Measurements from ENCODE around the gene LETM1.

DNA sequence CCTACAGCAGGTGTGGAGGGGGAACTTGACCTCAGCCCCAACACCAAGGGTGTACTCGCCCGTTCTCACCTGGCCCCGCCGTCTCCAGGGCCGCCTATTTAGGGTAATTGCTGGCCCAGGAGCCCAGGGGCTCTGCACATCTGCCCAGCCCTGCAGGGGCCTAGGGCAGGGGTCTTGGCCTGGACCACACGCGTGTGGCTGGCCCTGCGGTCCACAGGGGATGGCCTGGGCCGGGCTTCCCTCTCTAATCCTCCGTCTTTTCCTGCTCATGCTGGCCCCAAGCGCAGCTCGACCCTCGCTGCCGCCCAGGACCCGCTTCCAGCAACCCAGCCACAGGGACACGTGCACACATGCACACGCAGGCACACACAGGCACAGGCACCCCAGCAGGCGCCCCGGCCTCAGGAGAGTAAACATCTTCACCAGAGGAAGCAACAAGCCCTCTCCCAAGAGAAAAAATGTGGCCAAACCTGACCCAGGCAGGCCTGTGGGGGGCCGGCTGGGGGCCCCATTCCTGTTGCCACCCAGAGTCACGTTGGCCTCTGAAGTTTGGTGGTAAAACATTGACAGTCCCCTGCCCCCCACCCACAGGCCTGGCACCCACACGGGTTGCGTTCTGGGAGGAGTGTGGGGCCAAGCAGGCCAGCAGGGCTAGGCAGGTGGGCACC is 87.5 kb downstream of the LETM1 start:
- TF ChIP-seq, protein P1, sequence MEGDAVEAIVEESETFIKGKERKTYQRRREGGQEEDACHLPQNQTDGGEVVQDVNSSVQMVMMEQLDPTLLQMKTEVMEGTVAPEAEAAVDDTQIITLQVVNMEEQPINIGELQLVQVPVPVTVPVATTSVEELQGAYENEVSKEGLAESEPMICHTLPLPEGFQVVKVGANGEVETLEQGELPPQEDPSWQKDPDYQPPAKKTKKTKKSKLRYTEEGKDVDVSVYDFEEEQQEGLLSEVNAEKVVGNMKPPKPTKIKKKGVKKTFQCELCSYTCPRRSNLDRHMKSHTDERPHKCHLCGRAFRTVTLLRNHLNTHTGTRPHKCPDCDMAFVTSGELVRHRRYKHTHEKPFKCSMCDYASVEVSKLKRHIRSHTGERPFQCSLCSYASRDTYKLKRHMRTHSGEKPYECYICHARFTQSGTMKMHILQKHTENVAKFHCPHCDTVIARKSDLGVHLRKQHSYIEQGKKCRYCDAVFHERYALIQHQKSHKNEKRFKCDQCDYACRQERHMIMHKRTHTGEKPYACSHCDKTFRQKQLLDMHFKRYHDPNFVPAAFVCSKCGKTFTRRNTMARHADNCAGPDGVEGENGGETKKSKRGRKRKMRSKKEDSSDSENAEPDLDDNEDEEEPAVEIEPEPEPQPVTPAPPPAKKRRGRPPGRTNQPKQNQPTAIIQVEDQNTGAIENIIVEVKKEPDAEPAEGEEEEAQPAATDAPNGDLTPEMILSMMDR (IDR thresholded peaks at IDR 0.05 in 8 of 11, conservative IDR thresholded peaks at IDR 0.05 in 3 of 11): no peak
- TF ChIP-seq POLR2AphosphoS5 (IDR thresholded peaks at IDR 0.05): no peak
- TF ChIP-seq POLR2A (IDR thresholded peaks at IDR 0.05): no peak
